A673 (cell line): ENCODE data around the gene CHRNA5.

Source experiments
- CTCF ChIP-seq: fragments of 300-800, 200-600 bp; sonication (generic); conservative IDR thresholded peaks from 2 replicates; pipeline ENCODE4 v1.5.1; 2017; ENCODE audit warnings: low read depth, mild to moderate bottlenecking, antibody characterized with exemption, low read length, moderate library complexity, mixed read lengths
- EZH2 ChIP-seq: fragments of 200-600 bp; sonication (generic); IDR thresholded peaks from 2 replicates; pipeline ENCODE4 v1.6.1; 2017; ENCODE audit warnings: borderline replicate concordance, low read depth, mild to moderate bottlenecking, mixed read lengths, antibody characterized with exemption, low read length; ENCODE audit not compliant: poor library complexity, severe bottlenecking

GRCh38 chr15:78561490-78561889 is 3.8 kb upstream of the CHRNA5 start:
- TF ChIP-seq CTCF (no peak), EZH2 (no peak)
